NCI-H2029 treated with DMSO at 0.1 percent for 48 hours (cell line): ENCODE results near the gene NUP188.
"Not testable (repeated sequence)": the region's sequence is repeated elsewhere in the genome, so short reads cannot be mapped to it uniquely, and the experiment has no call there.

Source experiments
- DNase-seq: peaks from one replicate; lab custom pipeline; 2025; lab: John Stamatoyannopoulos, UW

Gene NUP188

GRCh38 chr9:129028192-129028966 is 80.9 kb downstream of the NUP188 start, which contains the start of gene SH3GLB2:
TSS of gene SH3GLB2 (minus strand) at chr9:129028331. CDS start at chr9:129028154, 177 bp downstream.
- DNase-seq = peak; percentile 62

GRCh38 chr9:129030191-129030590 is 82.7 kb downstream of the NUP188 start:
- no peak for DNase-seq

- DNase-seq = no peak
Measured at GRCh38 chr9:129031514-129031913, 84.0 kb downstream of the NUP188 start.

GRCh38 chr9:129032541-129033159 is 85.2 kb downstream of the NUP188 start:
- no peak for DNase-seq

GRCh38 chr9:129033216-129033615 is 85.7 kb downstream of the NUP188 start:
- no peak for DNase-seq

- not testable (repeated sequence) for DNase-seq
Measured at GRCh38 chr9:129035838-129036237, 88.3 kb downstream of the NUP188 start.

GRCh38 chr9:129036241-129036922 is 88.9 kb downstream of the NUP188 start, which contains the start of gene MIGA2:
TSS of gene MIGA2 (plus strand) at chr9:129036626. CDS start at chr9:129040595, 3,969 bp downstream.
- DNase-seq = peak; percentile 98

- DNase-seq = no peak
Measured at GRCh38 chr9:129036923-129037766, 89.6 kb downstream of the NUP188 start.

GRCh38 chr9:129037767-129038098 is 90.2 kb downstream of the NUP188 start:
- DNase-seq = no peak

- no peak for DNase-seq
Measured at GRCh38 chr9:129038109-129038852, 90.8 kb downstream of the NUP188 start.

GRCh38 chr9:129040113-129040643 is 92.7 kb downstream of the NUP188 start:
- DNase-seq = no peak

GRCh38 chr9:129042016-129042415 is 94.5 kb downstream of the NUP188 start:
- no peak for DNase-seq

- DNase-seq = peak; percentile 67
Measured at GRCh38 chr9:129052592-129052991, 105.1 kb downstream of the NUP188 start.

- no peak for DNase-seq
Measured at GRCh38 chr9:129053020-129053419, 105.5 kb downstream of the NUP188 start.

- no peak for DNase-seq
Measured at GRCh38 chr9:129054163-129054851, 106.8 kb downstream of the NUP188 start.
